Hematopoietic multipotent progenitor cell treated with erythropoietin and hydrocortisone succinate and interleukin-3 and kit ligand, for 4 days (in vitro differentiated cells): Measurements from ENCODE around the gene PRDX3.

ENCODE experiments used
- DNase-seq: peaks from one replicate; pipeline ENCODE4 v3.0.0-alpha.2; 2015

The PRDX3 gene

GRCh38 chr10:119178372-119179119 is at the start of gene PRDX3:
PRDX3 (minus strand) TSS chr10:119178812; CDS start chr10:119178790, 22 bp downstream.
- DNase-seq = peak; percentile 97

- DNase-seq = no peak
These were observed 49.2 kb upstream of the PRDX3 start for GRCh38 chr10:119227825-119228224.

- no peak for DNase-seq
These were observed 46.6 kb upstream of the PRDX3 start for GRCh38 chr10:119225083-119225658.

- no peak for DNase-seq
These were observed 44.4 kb upstream of the PRDX3 start for GRCh38 chr10:119222966-119223386.

- no peak for DNase-seq
These were observed 43.9 kb upstream of the PRDX3 start for GRCh38 chr10:119222537-119222936.

GRCh38 chr10:119221666-119222065 is 43.1 kb upstream of the PRDX3 start:
- DNase-seq = no peak

GRCh38 chr10:119221201-119221600 is 42.6 kb upstream of the PRDX3 start:
- DNase-seq = no peak

GRCh38 chr10:119219871-119220270 is 41.3 kb upstream of the PRDX3 start:
- no peak for DNase-seq

- DNase-seq = no peak
These were observed 39.4 kb upstream of the PRDX3 start for GRCh38 chr10:119217991-119218490.

- DNase-seq = no peak
These were observed 38.8 kb upstream of the PRDX3 start for GRCh38 chr10:119217401-119217800.

- peak; percentile 66 for DNase-seq
These were observed 37.5 kb upstream of the PRDX3 start for GRCh38 chr10:119216127-119216526.

- DNase-seq = no peak
These were observed 36.8 kb upstream of the PRDX3 start for GRCh38 chr10:119215371-119215770.

GRCh38 chr10:119211625-119212441 is 33.2 kb upstream of the PRDX3 start:
- DNase-seq = peak; percentile 59

- DNase-seq = no peak
These were observed 32.6 kb upstream of the PRDX3 start for GRCh38 chr10:119211176-119211575.

GRCh38 chr10:119210633-119211032 is 32.0 kb upstream of the PRDX3 start:
- no peak for DNase-seq

- DNase-seq = no peak
These were observed 31.2 kb upstream of the PRDX3 start for GRCh38 chr10:119209736-119210355.

GRCh38 chr10:119209035-119209735 is 30.6 kb upstream of the PRDX3 start:
- DNase-seq = peak; percentile 64

- DNase-seq = no peak
These were observed 29.9 kb upstream of the PRDX3 start for GRCh38 chr10:119208553-119208940.

GRCh38 chr10:119207713-119208552 is 29.3 kb upstream of the PRDX3 start:
- DNase-seq = peak; percentile 39

- peak; percentile 97 for DNase-seq
These were observed 28.7 kb upstream of the PRDX3 start, which contains the start of gene GRK5 for GRCh38 chr10:119207366-119207666. GRK5 (plus strand) TSS chr10:119207571; CDS start chr10:119207918, 347 bp downstream.

GRCh38 chr10:119206603-119207365 is 28.2 kb upstream of the PRDX3 start:
- peak; percentile 88 for DNase-seq
